Peyer's patch (tissue), 4 donors: ENCODE results near the gene WNT3A. TPM values are rescaled to one million over a fixed set of nuclear protein-coding genes. Genes with fewer than 3 reads are reported as not detected.

Source experiments
- DNase-seq, 3 donors: peaks; one replicate each; pipeline ENCODE4 v3.0.0-alpha.2; 2017 to 2019
- H3K27ac ChIP-seq, 4 donors: fragments of 200-600 bp; sonication (generic); one replicate each; pipeline ENCODE4 v1.5.1; 2016 to 2019
- H3K27me3 ChIP-seq, 2 donors: fragments of 200-600 bp; sonication (generic); one replicate each; pipeline ENCODE4 v1.5.1; 2019
- H3K36me3 ChIP-seq, 3 donors: fragments of 200-600 bp; sonication (generic); one replicate each; pipeline ENCODE4 v1.5.1; 2016 to 2019
- H3K4me1 ChIP-seq, 4 donors: fragments of 200-600 bp; sonication (generic); one replicate each; pipeline ENCODE4 v1.5.1; 2016 to 2019
- H3K4me3 ChIP-seq, 4 donors: fragments of 200-600 bp; sonication (generic); 1 replicate in 3 of 4; 2 replicates in 1 of 4; pipeline ENCODE4 v1.5.1; 2016 to 2019; ENCODE audit warnings: mild to moderate bottlenecking in 1 of 4
- H3K9me3 ChIP-seq, 4 donors: fragments of 200-600 bp; sonication (generic); one replicate each; pipeline ENCODE4 v1.5.1; 2016 to 2019; ENCODE audit warnings: mild to moderate bottlenecking in 1 of 4
- CTCF ChIP-seq, 6 experiments: fragments of 450-650 bp in 4 of 6; fragments of 200-600 bp in 2 of 6; sonication (generic) in 1 of 6; IDR thresholded peaks; one replicate each; pipeline ENCODE4 v1.5.1; 2017 to 2019; ENCODE audit warnings: antibody characterized with exemption in 6 of 6, mild to moderate bottlenecking in 3 of 6, moderate library complexity in 1 of 6
- POLR2A ChIP-seq, 2 donors: fragments of 450-650 bp; IDR thresholded peaks; one replicate each; pipeline ENCODE4 v1.5.1; 2017; ENCODE audit warnings: antibody characterized with exemption in 2 of 2, mild to moderate bottlenecking in 2 of 2, moderate library complexity in 2 of 2
- total RNA-seq, 4 donors: library from RNA; depleted of rRNA; stranded (reverse); fragments of >200 nt; gene quantifications; one replicate each; pipeline ENCODE4 v1.1.0, GENCODE V29; 2016

WNT3A gene
- total RNA-seq, 4 donors from 2014 or later, result not detected

- H3K27ac ChIP-seq, result no peak overlapping the region
- DNase-seq, result no peak
- H3K9me3 ChIP-seq, result no peaks in the 10 kb centered on the region
- no peak for TF ChIP-seq CTCF (IDR thresholded peaks at IDR 0.05)
- peaks cover 4 to 43% (median 19%) of the 10 kb centered on the region in 4 donors for H3K4me1 ChIP-seq
- no peak overlapping the region for H3K4me3 ChIP-seq
- no peaks in the 10 kb centered on the region for H3K27me3 ChIP-seq
- peaks cover 0 to 22% (median 0%) of the 10 kb centered on the region in 3 donors for H3K36me3 ChIP-seq
Measured at GRCh38 chr1:228105996-228106799, 99.4 kb downstream of the WNT3A start.

GRCh38 chr1:228106800-228107054 lies 99.9 kb downstream of the WNT3A start:
- DNase-seq, result no peak
- Histone ChIP-seq H3K9me3 (no peaks in the 10 kb centered on the region), H3K27ac (no peak overlapping the region), H3K4me1 (peaks cover under 1 to 38% (median 19%) of the 10 kb centered on the region in 4 donors), H3K27me3 (no peaks in the 10 kb centered on the region), H3K36me3 (peaks cover 0 to 22% (median 0%) of the 10 kb centered on the region in 3 donors), H3K4me3 (no peak overlapping the region)
- TF ChIP-seq CTCF (IDR thresholded peaks at IDR 0.05), result no peak

- no peaks in the 10 kb centered on the region for H3K9me3 ChIP-seq
- peak overlapping the region in 1 of 4 donors; percentile 92 for H3K27ac ChIP-seq
- no peak overlapping the region for H3K4me3 ChIP-seq
- peaks cover 0 to 22% (median 0%) of the 10 kb centered on the region in 3 donors for H3K36me3 ChIP-seq
- no peaks in the 10 kb centered on the region for H3K27me3 ChIP-seq
- peak in 1 of 3 donors; percentile 11 for DNase-seq
- no peak for TF ChIP-seq POLR2A (IDR thresholded peaks at IDR 0.05)
- TF ChIP-seq CTCF (IDR thresholded peaks at IDR 0.05), result no peak
- H3K4me1 ChIP-seq, result peaks cover 0 to 33% (median 13%) of the 10 kb centered on the region in 4 donors
Measured at GRCh38 chr1:228107636-228108035, 100.8 kb downstream of the WNT3A start.

GRCh38 chr1:228108055-228108690 lies 101.4 kb downstream of the WNT3A start:
- Histone ChIP-seq H3K27ac (peak overlapping the region; percentile 91 to 97 (median 92)), H3K4me3 (peak overlapping the region; percentile 87 to 96 (median 94)), H3K9me3 (no peaks in the 10 kb centered on the region), H3K4me1 (peaks cover 0 to 33% (median 13%) of the 10 kb centered on the region in 4 donors), H3K27me3 (no peaks in the 10 kb centered on the region), H3K36me3 (peaks cover 0 to 22% (median 0%) of the 10 kb centered on the region in 3 donors)
- peak in 1 of 3 donors; percentile 1 for DNase-seq
- no peak for TF ChIP-seq CTCF (IDR thresholded peaks at IDR 0.05)
- no peak for TF ChIP-seq POLR2A (IDR thresholded peaks at IDR 0.05)

GRCh38 chr1:228108742-228109072 lies 101.9 kb downstream of the WNT3A start:
- Histone ChIP-seq H3K27ac (peak overlapping the region; percentile 91 to 97 (median 92)), H3K9me3 (no peaks in the 10 kb centered on the region), H3K4me3 (peak overlapping the region; percentile 87 to 96 (median 94)), H3K4me1 (peaks cover 0 to 30% (median 12%) of the 10 kb centered on the region in 4 donors), H3K36me3 (peaks cover 0 to 22% (median 0%) of the 10 kb centered on the region in 3 donors), H3K27me3 (no peaks in the 10 kb centered on the region)
- peak in 1 of 3 donors; percentile 13 for DNase-seq
- TF ChIP-seq CTCF (IDR thresholded peaks at IDR 0.05) (no peak), POLR2A (IDR thresholded peaks at IDR 0.05) (no peak)
